ENCODE measurements around the gene TENM4. TPM values are rescaled to one million over a fixed set of nuclear protein-coding genes. Genes with fewer than 3 reads are reported as not detected.

TENM4 gene
- polyA plus RNA-seq, 2 of the 4 experiments (the other 2 are of a cell fraction) = 0.06 to 0.31 TPM

DNA sequence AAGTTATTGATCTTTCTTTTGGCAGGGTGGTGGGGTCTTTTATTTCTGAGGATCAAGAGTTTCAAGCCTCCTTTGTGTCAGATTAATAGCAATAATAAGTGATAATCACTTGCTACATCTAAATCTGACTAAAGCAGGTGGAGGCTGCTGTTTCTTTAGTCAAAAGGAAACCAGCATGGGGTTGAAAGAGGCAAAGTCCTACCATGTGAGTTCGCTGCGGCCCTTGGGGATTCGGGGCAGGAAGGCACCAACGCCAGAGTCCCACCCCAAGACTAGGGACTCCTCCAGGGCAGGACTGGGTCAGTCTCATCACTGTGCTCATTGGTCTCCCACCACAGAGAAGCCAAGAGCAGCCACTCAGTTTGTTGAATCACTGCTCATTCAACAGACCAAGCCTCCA lies 73.0 kb downstream of the TENM4 start:
- WGBS (ENCODE audit: missing lambda C conversion rate) = 2% methylated on average over 4 of the region's 4 CpGs
- Histone ChIP-seq H3K4me2 (no peak overlapping the region), H3K9me3 (no peaks in the 10 kb centered on the region), H3K4me3 (no peak overlapping the region), H3K4me1 (no peaks in the 10 kb centered on the region), H3K27ac (no peak overlapping the region)
- no peak for FAIRE-seq
- DNase-seq (ENCODE audit: low read depth in 1 of 2, low spot score in 1 of 2) = no peak
- ChIA-PET CTCF (interaction anchor here (1.3 kb wide), 1 partner anchor 106 kb away, joined by 3 read pairs; no protein-coding TSS in a partner anchor), POLR2A (no interaction called here)
- no peak for ATAC-seq
- TF ChIP-seq HOXA7 (CRISPR knock-in tag; IDR thresholded peaks at IDR 0.05) (no peak), FOSB (CRISPR knock-in tag; IDR thresholded peaks at IDR 0.05) (no peak), JUNB (IDR thresholded peaks at IDR 0.05) (no peak), EHMT2 (IDR thresholded peaks at IDR 0.05; ENCODE audit: low read depth) (no peak), ZC3H11A (IDR thresholded peaks at IDR 0.05) (no peak), ZNF302 (CRISPR knock-in tag; IDR thresholded peaks at IDR 0.05) (no peak), JUN (IDR thresholded peaks at IDR 0.05) (no peak), EHF (CRISPR knock-in tag; IDR thresholded peaks at IDR 0.05) (no peak), KDM5A (IDR thresholded peaks at IDR 0.05) (no peak), HDAC2 (IDR thresholded peaks at IDR 0.05) (no peak), MYC (IDR thresholded peaks at IDR 0.05; ENCODE audit: borderline replicate concordance, low read length) (no peak), GATA3 (IDR thresholded peaks at IDR 0.05; ENCODE audit: borderline replicate concordance) (no peak), CEBPB (IDR thresholded peaks at IDR 0.05) (no peak), RFX5 (IDR thresholded peaks at IDR 0.05) (no peak), CBX2 (IDR thresholded peaks at IDR 0.05; ENCODE audit: borderline replicate concordance, low read depth) (no peak), EP300 (IDR thresholded peaks at IDR 0.05) (no peak), HOXB13 (CRISPR knock-in tag; IDR thresholded peaks at IDR 0.05; ENCODE audit: low read depth) (no peak), NPAS2 (CRISPR knock-in tag; IDR thresholded peaks at IDR 0.05; ENCODE audit: borderline replicate concordance) (no peak)
- TF ChIP-seq, protein P1, sequence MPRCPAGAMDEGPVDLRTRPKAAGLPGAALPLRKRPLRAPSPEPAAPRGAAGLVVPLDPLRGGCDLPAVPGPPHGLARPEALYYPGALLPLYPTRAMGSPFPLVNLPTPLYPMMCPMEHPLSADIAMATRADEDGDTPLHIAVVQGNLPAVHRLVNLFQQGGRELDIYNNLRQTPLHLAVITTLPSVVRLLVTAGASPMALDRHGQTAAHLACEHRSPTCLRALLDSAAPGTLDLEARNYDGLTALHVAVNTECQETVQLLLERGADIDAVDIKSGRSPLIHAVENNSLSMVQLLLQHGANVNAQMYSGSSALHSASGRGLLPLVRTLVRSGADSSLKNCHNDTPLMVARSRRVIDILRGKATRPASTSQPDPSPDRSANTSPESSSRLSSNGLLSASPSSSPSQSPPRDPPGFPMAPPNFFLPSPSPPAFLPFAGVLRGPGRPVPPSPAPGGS (IDR thresholded peaks at IDR 0.05) = no peak
- TF ChIP-seq, protein P2, sequence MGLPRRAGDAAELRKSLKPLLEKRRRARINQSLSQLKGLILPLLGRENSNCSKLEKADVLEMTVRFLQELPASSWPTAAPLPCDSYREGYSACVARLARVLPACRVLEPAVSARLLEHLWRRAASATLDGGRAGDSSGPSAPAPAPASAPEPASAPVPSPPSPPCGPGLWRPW (IDR thresholded peaks at IDR 0.05) = no peak

DNA sequence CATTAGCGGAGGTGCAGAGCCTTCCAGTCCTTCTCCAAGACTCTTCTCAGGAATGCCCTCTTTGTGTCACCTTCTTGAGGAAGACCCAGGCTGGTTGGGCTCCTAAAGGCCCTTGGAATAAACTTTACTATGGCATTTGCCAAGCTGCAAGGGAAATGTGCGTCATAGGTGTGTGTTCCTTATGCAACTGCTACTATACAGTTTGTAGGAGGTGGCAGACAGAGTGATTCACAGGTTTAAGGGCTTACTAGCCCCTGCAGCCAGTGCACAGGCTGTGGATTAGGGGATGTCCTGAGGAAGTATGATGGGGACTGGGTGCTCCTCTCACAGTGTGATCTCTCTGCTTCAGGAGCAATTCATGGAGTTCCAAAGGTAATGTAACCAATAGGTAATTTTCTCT lies 74.6 kb downstream of the TENM4 start:
- ATAC-seq (no peak), DNase-seq (ENCODE audit: low read depth in 1 of 2, low spot score in 1 of 2) (no peak), FAIRE-seq (no peak)
- CTCF ChIA-PET = interaction anchor here (0.6 kb wide), 1 partner anchor 312 kb away, joined by 3 read pairs; no protein-coding TSS in a partner anchor
- no peaks in the 10 kb centered on the region for H3K9me3 ChIP-seq
- TF ChIP-seq EHF (CRISPR knock-in tag; IDR thresholded peaks at IDR 0.05) = no peak
- TF ChIP-seq CHD2 (IDR thresholded peaks at IDR 0.05; ENCODE audit: low read length, partially characterized antibody) = no peak
- TF ChIP-seq, protein P3, sequence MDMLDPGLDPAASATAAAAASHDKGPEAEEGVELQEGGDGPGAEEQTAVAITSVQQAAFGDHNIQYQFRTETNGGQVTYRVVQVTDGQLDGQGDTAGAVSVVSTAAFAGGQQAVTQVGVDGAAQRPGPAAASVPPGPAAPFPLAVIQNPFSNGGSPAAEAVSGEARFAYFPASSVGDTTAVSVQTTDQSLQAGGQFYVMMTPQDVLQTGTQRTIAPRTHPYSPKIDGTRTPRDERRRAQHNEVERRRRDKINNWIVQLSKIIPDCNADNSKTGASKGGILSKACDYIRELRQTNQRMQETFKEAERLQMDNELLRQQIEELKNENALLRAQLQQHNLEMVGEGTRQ (IDR thresholded peaks at IDR 0.05) = no peak
- TF ChIP-seq NPAS2 (CRISPR knock-in tag; IDR thresholded peaks at IDR 0.05; ENCODE audit: borderline replicate concordance) = no peak
- no peak for TF ChIP-seq ESRRA (IDR thresholded peaks at IDR 0.05; ENCODE audit: borderline replicate concordance, low read length)
- TF ChIP-seq, protein P4, sequence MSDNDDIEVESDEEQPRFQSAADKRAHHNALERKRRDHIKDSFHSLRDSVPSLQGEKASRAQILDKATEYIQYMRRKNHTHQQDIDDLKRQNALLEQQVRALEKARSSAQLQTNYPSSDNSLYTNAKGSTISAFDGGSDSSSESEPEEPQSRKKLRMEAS (IDR thresholded peaks at IDR 0.05) = no peak
- no peak overlapping the region for H3K4me2 ChIP-seq
- 39% methylated on average over 2 of the region's 2 CpGs for WGBS (ENCODE audit: missing lambda C conversion rate)
- POLR2A ChIA-PET = no interaction called here
- no peak overlapping the region for H3K4me3 ChIP-seq
- no peak overlapping the region for H3K27ac ChIP-seq
- no peaks in the 10 kb centered on the region for H3K4me1 ChIP-seq

DNA sequence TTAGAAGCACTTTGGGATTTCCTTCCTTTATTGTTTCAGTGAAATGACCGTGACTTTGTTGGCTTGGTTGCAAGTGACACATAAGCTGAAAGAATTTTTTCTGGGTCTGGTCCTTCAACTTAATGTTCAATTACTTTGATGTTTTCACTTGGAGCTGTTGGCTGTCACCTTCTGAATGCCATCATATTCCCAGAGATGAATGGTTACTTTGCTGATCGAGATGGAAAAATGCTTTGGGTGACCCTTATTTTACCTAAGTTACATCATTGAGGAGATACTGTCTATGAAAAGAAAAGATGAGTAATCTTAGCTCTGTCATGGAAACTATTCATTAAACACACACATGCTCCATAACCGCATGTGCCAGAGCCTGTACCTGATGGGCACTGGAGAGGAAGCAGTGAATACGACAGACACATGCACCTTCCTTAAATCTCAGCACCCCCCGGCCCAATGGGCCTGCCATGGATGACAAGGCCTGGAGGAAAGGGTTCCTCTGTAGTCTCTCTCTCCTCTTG lies 76.9 kb downstream of the TENM4 start:
- DNase-seq (ENCODE audit: low read depth in 1 of 2, low spot score in 1 of 2) (no peak), FAIRE-seq (no peak), ATAC-seq (no peak)
- H3K9me3 ChIP-seq = no peaks in the 10 kb centered on the region
- POLR2A ChIA-PET = no interaction called here
- CTCF ChIA-PET = no interaction called here
- no peak overlapping the region for H3K4me2 ChIP-seq
- no peaks in the 10 kb centered on the region for H3K4me1 ChIP-seq
- H3K27ac ChIP-seq = no peak overlapping the region
- no peak overlapping the region for H3K4me3 ChIP-seq
- 18% methylated on average over 5 of the region's 5 CpGs for WGBS (ENCODE audit: missing lambda C conversion rate)
- TF ChIP-seq EHMT2 (IDR thresholded peaks at IDR 0.05; ENCODE audit: low read depth) (no peak), GATA3 (IDR thresholded peaks at IDR 0.05; ENCODE audit: borderline replicate concordance) (no peak), CHD2 (IDR thresholded peaks at IDR 0.05; ENCODE audit: low read length, partially characterized antibody) (no peak), FOSL2 (IDR thresholded peaks at IDR 0.05) (no peak), FOSL2 (CRISPR knock-in tag; IDR thresholded peaks at IDR 0.05) (no peak), TP53 (CRISPR knock-in tag; IDR thresholded peaks at IDR 0.05) (no peak), ZSCAN20 (CRISPR knock-in tag; IDR thresholded peaks at IDR 0.05) (no peak), CBX8 (IDR thresholded peaks at IDR 0.05) (no peak), NPAS2 (CRISPR knock-in tag; IDR thresholded peaks at IDR 0.05; ENCODE audit: borderline replicate concordance) (no peak), FOXS1 (CRISPR knock-in tag; IDR thresholded peaks at IDR 0.05) (no peak), KDM5A (IDR thresholded peaks at IDR 0.05) (no peak), CEBPB (IDR thresholded peaks at IDR 0.05) (no peak), ZFP36 (IDR thresholded peaks at IDR 0.05; ENCODE audit: borderline replicate concordance, partially characterized antibody) (no peak)
- TF ChIP-seq, protein P5, sequence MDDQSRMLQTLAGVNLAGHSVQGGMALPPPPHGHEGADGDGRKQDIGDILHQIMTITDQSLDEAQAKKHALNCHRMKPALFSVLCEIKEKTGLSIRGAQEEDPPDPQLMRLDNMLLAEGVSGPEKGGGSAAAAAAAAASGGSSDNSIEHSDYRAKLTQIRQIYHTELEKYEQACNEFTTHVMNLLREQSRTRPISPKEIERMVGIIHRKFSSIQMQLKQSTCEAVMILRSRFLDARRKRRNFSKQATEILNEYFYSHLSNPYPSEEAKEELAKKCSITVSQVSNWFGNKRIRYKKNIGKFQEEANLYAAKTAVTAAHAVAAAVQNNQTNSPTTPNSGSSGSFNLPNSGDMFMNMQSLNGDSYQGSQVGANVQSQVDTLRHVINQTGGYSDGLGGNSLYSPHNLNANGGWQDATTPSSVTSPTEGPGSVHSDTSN (IDR thresholded peaks at IDR 0.05) = no peak
